ENCODE results near the gene SLC25A39.
"Not testable (repeated sequence)": the region's sequence is repeated elsewhere in the genome, so short reads cannot be mapped to it uniquely, and the experiment has no call there.

Gene SLC25A39

GRCh38 chr17:44353672-44354331 lies 29.2 kb upstream of the SLC25A39 start:
- DNase-seq (ENCODE audit: low spot score) = no peak

GRCh38 chr17:44352828-44353671 lies 28.4 kb upstream of the SLC25A39 start:
- DNase-seq (ENCODE audit: low spot score) = no peak

- DNase-seq (ENCODE audit: low spot score) = no peak
Measured at GRCh38 chr17:44351961-44352827, 27.6 kb upstream of the SLC25A39 start.

- DNase-seq (ENCODE audit: low spot score) = no peak
Measured at GRCh38 chr17:44351464-44351863, 26.8 kb upstream of the SLC25A39 start.

GRCh38 chr17:44350733-44351226 lies 26.2 kb upstream of the SLC25A39 start:
- peak; percentile 54 for DNase-seq (ENCODE audit: low spot score)

- DNase-seq (ENCODE audit: low spot score) = no peak
Measured at GRCh38 chr17:44349553-44350070, 25.0 kb upstream of the SLC25A39 start.

GRCh38 chr17:44348988-44349364 lies 24.4 kb upstream of the SLC25A39 start:
- DNase-seq (ENCODE audit: low spot score) = no peak

- peak; percentile 57 for DNase-seq (ENCODE audit: low spot score)
Measured at GRCh38 chr17:44348234-44348987, 23.8 kb upstream of the SLC25A39 start.

- DNase-seq (ENCODE audit: low spot score) = not testable (repeated sequence)
Measured at GRCh38 chr17:44347206-44348055, 22.8 kb upstream of the SLC25A39 start.

- no peak for DNase-seq (ENCODE audit: low spot score)
Measured at GRCh38 chr17:44346064-44346844, 21.6 kb upstream of the SLC25A39 start.

GRCh38 chr17:44345454-44346026 lies 20.9 kb upstream of the SLC25A39 start:
- DNase-seq (ENCODE audit: low spot score) = peak; percentile 90

- DNase-seq (ENCODE audit: low spot score) = peak; percentile 98
Measured at GRCh38 chr17:44344939-44345453, 20.4 kb upstream of the SLC25A39 start, which contains the start of gene GRN. TSS of gene GRN (plus strand) at chr17:44345302. CDS start at chr17:44349165, 3,863 bp downstream.

GRCh38 chr17:44343510-44344209 lies 19.0 kb upstream of the SLC25A39 start:
- DNase-seq (ENCODE audit: low spot score) = no peak

GRCh38 chr17:44340553-44340952 lies 15.9 kb upstream of the SLC25A39 start:
- not testable (repeated sequence) for DNase-seq (ENCODE audit: low spot score)

- DNase-seq (ENCODE audit: low spot score) = peak; percentile 42
Measured at GRCh38 chr17:44338702-44339101, 14.1 kb upstream of the SLC25A39 start.

GRCh38 chr17:44335968-44336367 lies 11.3 kb upstream of the SLC25A39 start:
- no peak for DNase-seq (ENCODE audit: low spot score)

GRCh38 chr17:44335564-44335963 lies 10.9 kb upstream of the SLC25A39 start:
- no peak for DNase-seq (ENCODE audit: low spot score)

- DNase-seq (ENCODE audit: low spot score) = no peak
Measured at GRCh38 chr17:44334727-44335126, 10.1 kb upstream of the SLC25A39 start.

Data from RKO (cell line).